Measurements from ENCODE around the gene NCAPG.

The NCAPG gene

DNA sequence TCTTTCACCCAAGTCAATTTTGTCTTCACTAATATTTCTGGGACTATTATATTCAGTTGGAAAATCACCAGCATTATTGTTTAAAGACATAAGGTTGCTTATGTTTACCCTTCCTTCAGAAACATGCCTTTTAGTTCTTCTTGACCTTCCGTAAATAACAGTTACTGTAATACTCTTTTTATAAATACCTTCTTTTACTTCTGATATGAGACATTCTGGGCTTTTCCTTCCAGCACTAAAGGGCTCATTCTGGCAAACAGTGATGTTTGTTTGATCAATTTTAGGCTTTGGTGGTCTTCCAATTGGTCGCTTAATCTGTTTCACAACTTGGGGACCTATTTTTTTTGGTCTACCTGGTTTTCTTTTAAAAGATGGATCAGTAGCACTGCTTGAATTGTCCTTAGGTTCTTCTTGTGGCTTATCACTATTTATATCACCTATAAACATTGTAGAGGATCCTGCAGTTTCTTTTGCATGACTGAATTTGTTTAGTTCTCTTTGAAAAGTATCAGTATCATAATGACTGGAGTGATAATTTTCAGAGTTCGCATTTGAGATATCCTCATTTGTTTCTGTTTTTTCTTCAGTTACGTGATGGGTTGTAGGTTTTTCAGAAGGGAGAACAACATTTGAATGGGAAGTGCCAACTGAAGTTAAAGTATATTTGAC lies 64.8 kb downstream of the NCAPG start:
- no peak for DNase-seq

DNA sequence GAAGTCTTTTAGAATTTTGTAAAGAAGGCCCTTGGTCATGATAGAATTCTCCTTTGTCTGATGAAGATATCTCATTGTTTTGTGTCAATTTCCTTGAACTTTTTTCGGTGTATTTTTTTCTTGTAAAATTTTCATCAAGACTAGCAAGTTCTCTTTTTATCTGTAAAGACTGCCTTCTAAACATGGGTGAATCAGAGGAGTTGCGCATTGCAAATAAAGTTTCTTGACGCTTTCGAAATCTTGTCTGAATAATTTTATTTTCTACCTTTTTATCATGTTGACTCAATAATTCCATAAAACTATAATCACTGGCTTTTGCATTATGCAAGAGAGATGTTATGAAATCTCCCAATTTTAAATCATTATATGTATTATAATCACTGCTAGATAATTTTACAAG lies 66.2 kb downstream of the NCAPG start:
- no peak for DNase-seq

DNA sequence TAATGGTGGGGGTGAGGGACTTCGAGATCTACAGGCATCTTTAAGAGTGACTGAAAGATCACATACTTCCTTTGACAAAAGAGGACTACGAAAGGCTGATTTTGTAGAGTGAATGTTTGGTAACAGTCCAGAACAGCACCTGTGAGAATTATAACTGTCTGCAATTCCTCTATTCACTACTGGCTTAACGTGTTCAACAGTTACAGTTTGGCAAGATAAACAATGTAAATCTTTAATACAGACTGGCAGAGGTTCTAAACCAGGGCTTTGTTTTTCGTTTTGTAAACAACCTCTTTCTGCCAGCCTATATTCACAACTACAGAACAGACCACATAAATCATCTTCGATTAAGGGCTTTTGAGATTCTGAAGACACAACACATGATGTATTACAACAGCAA lies 66.9 kb downstream of the NCAPG start:
- DNase-seq = no peak

DNA sequence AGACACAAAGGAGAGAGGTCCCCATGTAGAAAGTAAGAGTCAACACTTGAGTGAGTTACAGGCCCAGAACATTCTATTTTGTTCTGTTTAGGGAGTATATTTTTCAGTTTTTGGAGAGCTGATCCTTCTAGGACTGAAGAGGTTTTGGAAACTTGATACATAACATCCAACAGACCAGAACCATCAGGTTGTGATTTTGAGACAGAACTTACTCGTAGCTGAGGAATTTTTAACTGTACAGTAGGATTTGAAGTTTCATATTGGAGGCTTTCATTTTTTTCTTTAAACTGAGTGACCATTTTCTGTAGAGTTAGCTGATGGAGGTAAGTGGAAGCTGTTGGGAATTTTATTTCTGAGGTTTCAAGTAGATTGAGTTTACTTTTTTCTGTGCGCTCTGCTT lies 73.3 kb downstream of the NCAPG start:
- DNase-seq = no peak

DNA sequence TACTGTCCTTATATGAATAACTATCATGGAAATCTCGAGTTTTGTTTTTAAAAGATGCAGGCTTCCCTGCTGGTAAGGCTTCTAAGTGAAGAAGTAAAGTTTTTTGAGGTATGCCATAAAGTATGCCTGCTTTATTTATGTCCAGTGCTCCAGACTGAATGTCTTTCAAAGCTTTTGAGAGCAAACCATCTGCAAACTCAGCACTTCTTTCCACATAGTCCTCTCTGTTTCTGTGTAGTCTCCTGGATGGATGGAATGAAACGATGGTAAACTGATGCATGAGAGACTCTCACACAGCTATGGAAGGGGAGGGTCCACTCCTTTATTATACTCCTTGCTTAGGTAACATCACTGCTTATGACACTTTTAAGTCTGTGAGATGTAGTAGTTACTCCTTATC lies 73.7 kb downstream of the NCAPG start:
- no peak for DNase-seq

DNA sequence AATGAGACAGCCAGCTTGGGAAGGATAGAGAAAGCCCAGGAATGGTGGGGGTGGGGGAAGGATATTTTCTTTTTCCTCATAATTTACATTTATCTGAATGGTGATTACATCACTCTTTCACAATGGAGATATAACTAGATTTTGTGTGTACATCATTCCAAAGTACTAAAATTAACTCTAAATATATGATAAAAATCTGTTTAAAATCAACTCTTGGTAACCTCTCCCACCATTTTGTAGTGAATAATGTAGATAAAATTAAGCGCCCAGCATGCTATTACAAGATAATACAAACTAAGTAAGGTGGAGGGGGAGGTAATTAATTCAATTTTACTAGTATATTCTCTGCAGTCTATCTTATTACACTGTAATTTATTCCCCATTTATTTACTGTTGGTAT lies 78.9 kb downstream of the NCAPG start:
- DNase-seq = no peak

DNA sequence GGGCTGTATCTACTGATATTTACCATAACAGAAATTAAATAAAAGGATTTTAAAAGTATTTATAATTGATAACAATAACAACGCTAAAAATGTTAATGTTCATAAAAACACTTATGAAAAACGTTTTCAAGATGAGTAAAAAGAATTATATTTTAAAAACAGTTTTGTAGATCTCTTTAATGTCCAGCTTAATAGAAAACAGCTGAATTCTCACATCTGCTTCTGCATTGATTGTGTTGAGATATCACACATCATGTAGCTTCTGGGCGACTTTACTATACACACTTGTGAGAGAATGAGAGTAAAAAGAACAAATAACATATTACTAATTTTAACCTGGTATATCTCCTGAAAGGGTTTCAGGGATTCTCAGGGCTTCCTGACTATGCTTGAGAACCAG lies 83.6 kb downstream of the NCAPG start:
- no peak for DNase-seq
